Fibroblast of the conjunctiva (primary cell): ENCODE measurements around the gene KIF13A.

Source experiments
- DNase-seq: peaks from one replicate; pipeline ENCODE4 v3.0.0-alpha.2; 2010; ENCODE audit warnings: low read depth

KIF13A gene

GRCh38 chr6:17719323-17720041 is 268.0 kb downstream of the KIF13A start:
- no peak for DNase-seq

GRCh38 chr6:17716221-17716620 is 271.2 kb downstream of the KIF13A start:
- DNase-seq = no peak

- DNase-seq = peak; percentile 77
These were observed 272.3 kb downstream of the KIF13A start for GRCh38 chr6:17714879-17715851.

GRCh38 chr6:17714177-17714576 is 273.3 kb downstream of the KIF13A start:
- no peak for DNase-seq

GRCh38 chr6:17712576-17712975 is 274.9 kb downstream of the KIF13A start:
- DNase-seq = no peak

- DNase-seq = no peak
These were observed 277.1 kb downstream of the KIF13A start for GRCh38 chr6:17710331-17710730.

GRCh38 chr6:17709476-17709875 is 278.0 kb downstream of the KIF13A start:
- no peak for DNase-seq
